GM21390 (cell line): ENCODE results near the gene MPZL1.
"Not testable (repeated sequence)": the region's sequence is repeated elsewhere in the genome, so short reads cannot be mapped to it uniquely, and the experiment has no call there.

Experiments
- ATAC-seq: cut with Tn5 transposase; IDR thresholded peaks from one replicate; pipeline ENCODE4 v1.9.1; 2021; ENCODE audit not compliant: unreplicated experiment

Gene MPZL1

GRCh38 chr1:167806235-167806634 is 84.5 kb downstream of the MPZL1 start:
- ATAC-seq = not testable (repeated sequence)

GRCh38 chr1:167806676-167807075 is 84.9 kb downstream of the MPZL1 start:
- ATAC-seq = not testable (repeated sequence)

- ATAC-seq = no peak
These were observed 86.3 kb downstream of the MPZL1 start for GRCh38 chr1:167808104-167808503.

- no peak for ATAC-seq
These were observed 86.9 kb downstream of the MPZL1 start for GRCh38 chr1:167808690-167809089.

- ATAC-seq = no peak
These were observed 91.2 kb downstream of the MPZL1 start for GRCh38 chr1:167812972-167813371.

GRCh38 chr1:167815650-167816049 is 93.9 kb downstream of the MPZL1 start:
- ATAC-seq = no peak

GRCh38 chr1:167819849-167820683 is 98.3 kb downstream of the MPZL1 start:
- peak; percentile 63 for ATAC-seq

GRCh38 chr1:167820684-167821355 is 99.0 kb downstream of the MPZL1 start:
- ATAC-seq = no peak

- ATAC-seq = no peak
These were observed 99.5 kb downstream of the MPZL1 start for GRCh38 chr1:167821356-167821685.

- no peak for ATAC-seq
These were observed 100.3 kb downstream of the MPZL1 start for GRCh38 chr1:167821969-167822685.

GRCh38 chr1:167824163-167824794 is 102.5 kb downstream of the MPZL1 start:
- ATAC-seq = no peak

- no peak for ATAC-seq
These were observed 103.8 kb downstream of the MPZL1 start for GRCh38 chr1:167825419-167826079.

- no peak for ATAC-seq
These were observed 104.3 kb downstream of the MPZL1 start for GRCh38 chr1:167826127-167826526.

GRCh38 chr1:167829868-167830267 is 108.1 kb downstream of the MPZL1 start:
- ATAC-seq = no peak

GRCh38 chr1:167830668-167831067 is 108.9 kb downstream of the MPZL1 start:
- not testable (repeated sequence) for ATAC-seq

GRCh38 chr1:167832693-167833092 is 110.9 kb downstream of the MPZL1 start:
- ATAC-seq = no peak

- ATAC-seq = no peak
These were observed 112.1 kb downstream of the MPZL1 start for GRCh38 chr1:167833904-167834303.

- ATAC-seq = no peak
These were observed 114.4 kb downstream of the MPZL1 start for GRCh38 chr1:167836197-167836596.

- no peak for ATAC-seq
These were observed 115.5 kb downstream of the MPZL1 start for GRCh38 chr1:167837326-167837725.

- ATAC-seq = no peak
These were observed 117.2 kb downstream of the MPZL1 start for GRCh38 chr1:167839009-167839408.
